HepG2 (cell line): ENCODE results near the gene CFAP61. TPM values are rescaled to one million over a fixed set of nuclear protein-coding genes. Genes with fewer than 3 reads are reported as not detected.

ENCODE experiments used
- ATAC-seq: fragments of 200-7000 bp; cut with Tn5 transposase; 3 replicates; pipeline ENCODE4 v1.9.1; 2020; ENCODE audit warnings: mild to moderate bottlenecking, moderate library complexity
- BruUV-seq: library from RNA; stranded (reverse); fragments of 400-500 nt; replicated peaks from 2 replicates; lab custom pipeline; 2021; lab: Mats Ljungman, UMichigan
- CTCF ChIA-PET: fragments of 300-600 bp; formaldehyde crosslinking; extraction: SDS; loops from one replicate; lab custom pipeline; 2021; ENCODE audit warnings: low total read pairs, inconsistent platforms, low intra/inter-chr PET ratio; lab: Yijun Ruan, JAX
- POLR2A ChIA-PET: fragments of 350-600 bp; sonication (Branson Sonifier 250); formaldehyde crosslinking; loops from one replicate; lab custom pipeline; 2020; ENCODE audit warnings: antibody characterized with exemption, inconsistent platforms; lab: Yijun Ruan, JAX
- DNase-seq: peaks from one replicate; pipeline ENCODE4 v3.0.0-alpha.2; 2015; ENCODE audit warnings: low spot score
- FAIRE-seq: peaks from 3 replicates; lab custom pipeline; 2011; peaks lifted over from hg19 to GRCh38; lab: Jason Lieb, UNC
- H2AFZ ChIP-seq: one replicate; pipeline ENCODE4 v1.6.1; 2011; ENCODE audit warnings: low read length, inconsistent platforms
- H3K27ac ChIP-seq: fragments of 300-600 bp; 3 replicates; pipeline ENCODE4 v1.8.0; 2011; ENCODE audit warnings: mixed run types, mild to moderate bottlenecking, mixed read lengths, low read length, inconsistent platforms; ENCODE audit not compliant: insufficient read depth; ENCODE audit errors: extremely low read length
- H3K27me3 ChIP-seq, 2 experiments: fragments of 200-600 bp in 1 of 2; 2 replicates in 1 of 2; 3 replicates in 1 of 2; pipeline versions ENCODE4 v1.6.0 to v1.8.0; 2011; ENCODE audit warnings: low read length in 2 of 2, mild to moderate bottlenecking in 2 of 2, moderate library complexity in 2 of 2, inconsistent platforms in 1 of 2; ENCODE audit not compliant: insufficient read depth in 2 of 2, control insufficient read depth in 1 of 2
- H3K36me3 ChIP-seq, 2 experiments: fragments of 200-600 bp in 1 of 2; replicated peaks in 1 of 2; 2 replicates in 1 of 2; 3 replicates in 1 of 2; pipeline versions ENCODE4 v1.5.1 to v1.8.0; 2011; ENCODE audit warnings: low read length in 2 of 2, inconsistent platforms in 1 of 2; ENCODE audit not compliant: insufficient read depth in 2 of 2, control insufficient read depth in 1 of 2
- H3K4me1 ChIP-seq: 2 replicates; pipeline ENCODE4 v1.5.1; 2012; ENCODE audit warnings: low read length, inconsistent platforms; ENCODE audit not compliant: insufficient read depth
- H3K4me2 ChIP-seq: 2 replicates; pipeline ENCODE4 v1.6.0; 2011; ENCODE audit warnings: low read depth, low read length, inconsistent platforms
- H3K4me3 ChIP-seq, 3 experiments: fragments of 200-600 bp in 1 of 3; sonication (generic), shearing (Covaris generic) in 1 of 3; replicated peaks in 1 of 3; 2 replicates each; pipeline ENCODE4 v1.5.1; 2011 to 2016; ENCODE audit warnings: low read length in 3 of 3, inconsistent platforms in 2 of 3, low read depth in 2 of 3, mild to moderate bottlenecking in 2 of 3, control low read depth in 1 of 3, mixed read lengths in 1 of 3; ENCODE audit not compliant: insufficient read depth in 1 of 3
- H3K79me2 ChIP-seq: one replicate; pipeline ENCODE4 v1.6.1; 2011; ENCODE audit warnings: low read length, inconsistent platforms; ENCODE audit not compliant: insufficient read depth
- H3K9ac ChIP-seq: 2 replicates; pipeline ENCODE4 v1.6.0; 2011; ENCODE audit warnings: mild to moderate bottlenecking, low read depth, low read length, inconsistent platforms; ENCODE audit not compliant: insufficient read depth
- H3K9me3 ChIP-seq: 2 replicates; pipeline ENCODE4 v1.5.1; 2012; ENCODE audit warnings: mild to moderate bottlenecking, low read length
- H4K20me1 ChIP-seq: 2 replicates; pipeline ENCODE4 v1.6.0; 2011; ENCODE audit warnings: inconsistent platforms, mild to moderate bottlenecking, low read length, moderate library complexity; ENCODE audit not compliant: insufficient read depth
- ATM ChIP-seq: fragments of 450-650 bp; IDR thresholded peaks from 2 replicates; pipeline ENCODE4 v1.7.1; 2017; ENCODE audit warnings: mild to moderate bottlenecking, borderline replicate concordance
- ATRX ChIP-seq: sonication (generic); formaldehyde crosslinking; IDR thresholded peaks from 2 replicates; pipeline ENCODE4 v1.4.0; 2020; ENCODE audit warnings: missing genetic modification reagents, borderline replicate concordance
- CREM ChIP-seq, 2 experiments: sonication (generic) in 1 of 2; formaldehyde crosslinking in 1 of 2; IDR thresholded peaks; 2 replicates each; pipeline versions ENCODE4 v1.4.0 to v1.6.1; 2016 to 2020; ENCODE audit warnings: antibody characterized with exemption in 1 of 2, mild to moderate bottlenecking in 1 of 2, missing genetic modification reagents in 1 of 2
- HDAC1 ChIP-seq: sonication (generic); formaldehyde crosslinking; IDR thresholded peaks from 2 replicates; pipeline ENCODE4 v1.5.1; 2020; ENCODE audit warnings: mild to moderate bottlenecking, missing genetic modification reagents
- HIVEP1 ChIP-seq: sonication (generic); formaldehyde crosslinking; IDR thresholded peaks from 2 replicates; pipeline ENCODE4 v1.4.0; 2020; ENCODE audit warnings: mild to moderate bottlenecking, missing genetic modification reagents
- NCOA1 ChIP-seq: sonication (generic); formaldehyde crosslinking; IDR thresholded peaks from 2 replicates; pipeline ENCODE4 v1.9.0; 2021; ENCODE audit warnings: missing genetic modification reagents
- TOPORS ChIP-seq: sonication (generic); formaldehyde crosslinking; IDR thresholded peaks from 2 replicates; pipeline ENCODE4 v1.8.0; 2023; ENCODE audit warnings: mild to moderate bottlenecking, missing genetic modification reagents
- ZBTB21 ChIP-seq: sonication (generic); formaldehyde crosslinking; IDR thresholded peaks from 2 replicates; pipeline ENCODE4 v1.4.0; 2020; ENCODE audit warnings: missing genetic modification reagents
- ZKSCAN1 ChIP-seq: fragments of 150-350 bp; IDR thresholded peaks from 2 replicates; pipeline ENCODE4 v1.6.1; 2014; ENCODE audit warnings: low read length
- ZNF34 ChIP-seq: sonication (generic); formaldehyde crosslinking; IDR thresholded peaks from 2 replicates; pipeline ENCODE4 v1.4.0; 2020; ENCODE audit warnings: mild to moderate bottlenecking, missing genetic modification reagents, borderline replicate concordance
- ZNF614 ChIP-seq: IDR thresholded peaks from 2 replicates; pipeline ENCODE4 v1.6.1; 2018; ENCODE audit warnings: missing biosample characterization, missing genetic modification reagents, inconsistent platforms, borderline replicate concordance
- WGBS: methylation state at CpG from one replicate; pipeline ENCODE4 v1.1.6; 2017; ENCODE audit warnings: low lambda C conversion rate; 5-methylcytosine and 5-hydroxymethylcytosine counted together
- in situ Hi-C: cut with HindIII; loops from 2 replicates; pipeline ENCODE4 v1.10.0; 2017; ENCODE audit warnings: low pct_unique_long_range_greater_than_20kb; ENCODE audit not compliant: extremely low pct_ligation_motif_present
- intact Hi-C: fragments of 100-400 bp; cut with micrococcal nuclease; formaldehyde crosslinking; loops from one replicate; pipeline ENCODE4 v1.10.0; 2022; ENCODE audit not compliant: unreplicated experiment
- polyA plus RNA-seq, 8 experiments: library from polyadenylated mRNA; depleted of rRNA in 3 of 8; stranded (reverse) in 7 of 8; unstranded in 1 of 8; fragments of >200 nt; fragmentation: Illumina TruSeq in 4 of 8; extraction: Trizol in 4 of 8; gene quantifications; 2 replicates each; pipeline versions ENCODE4 v1.2.1 to v1.2.3, GENCODE V29; 2011 to 2016; ENCODE audit warnings: low read depth in 4 of 8, missing spikeins in 1 of 8, mixed read lengths in 1 of 8; ENCODE audit not compliant: insufficient read depth in 1 of 8
- total RNA-seq, 5 experiments: library from RNA; depleted of rRNA; stranded (reverse); fragments of >200 nt; fragmentation: Illumina TruSeq; extraction: Trizol; gene quantifications; 2 replicates each; pipeline ENCODE4 v1.2.3, GENCODE V29; 2016; ENCODE audit warnings: low read depth in 1 of 5
- TF ChIP-seq, protein P1 (sequence below): sonication (generic); formaldehyde crosslinking; IDR thresholded peaks from 2 replicates; pipeline ENCODE4 v1.5.0; 2020; ENCODE audit warnings: missing genetic modification reagents

Gene CFAP61
- total and polyA plus RNA-seq, 2 of the 13 experiments (the other 11 are each of a cell fraction or from before 2014, with no cell fraction given) = 0.27 TPM; not detected in 1

DNA sequence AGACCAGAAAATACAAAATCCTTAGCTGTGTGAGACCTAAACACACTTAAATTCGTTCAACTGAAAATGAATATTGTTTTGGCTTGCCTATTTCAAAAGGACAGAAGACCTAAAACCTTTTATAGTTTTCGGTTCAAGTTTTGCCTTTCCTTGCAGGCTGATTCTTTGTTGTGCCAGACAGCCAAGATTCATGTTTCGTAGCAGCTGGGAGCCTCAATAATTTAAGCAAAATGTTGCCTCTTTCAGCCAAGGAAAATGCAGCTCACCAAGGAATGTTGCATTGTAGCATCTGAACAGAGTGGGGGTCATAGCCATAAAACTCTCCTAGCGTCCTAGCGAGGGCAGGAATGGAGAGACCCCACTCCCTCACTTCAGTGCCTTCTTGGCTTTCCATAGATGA, 223.3 kb downstream of the CFAP61 start:
- DNase-seq (no peak), FAIRE-seq (no peak), ATAC-seq (no peak)
- no peak for TF ChIP-seq ZKSCAN1
- TF ChIP-seq ZNF614 (CRISPR knock-in tag) = no peak
- TF ChIP-seq NCOA1 (CRISPR knock-in tag) = no peak
- no peak for TF ChIP-seq HIVEP1 (CRISPR knock-in tag)
- no peak for TF ChIP-seq ZNF34 (CRISPR knock-in tag)
- no peak for TF ChIP-seq ATRX (CRISPR knock-in tag)
- no peak for TF ChIP-seq HDAC1 (CRISPR knock-in tag)
- TF ChIP-seq CREM (IDR thresholded peaks at IDR 0.05) = no peak
- no peak for TF ChIP-seq CREM (CRISPR knock-in tag; IDR thresholded peaks at IDR 0.05)
- H3K27ac ChIP-seq = no peak overlapping the region
- no peak overlapping the region for H3K9ac ChIP-seq
- no peaks in the 10 kb centered on the region for H3K4me1 ChIP-seq
- no peaks in the 10 kb centered on the region; a peak in 1 of 5 replicates for H3K27me3 ChIP-seq
- in situ Hi-C loops (no loop called here), intact Hi-C loops (no loop called here)
- H3K9me3 ChIP-seq = no peaks in the 10 kb centered on the region
- no peak overlapping the region for H3K4me3 ChIP-seq
- H4K20me1 ChIP-seq = no peaks in the 10 kb centered on the region
- no peaks in the 10 kb centered on the region for H3K36me3 ChIP-seq
- 4% methylated on average over 5 of the region's 5 CpGs for WGBS
- CTCF ChIA-PET = no interaction called here
- POLR2A ChIA-PET = no interaction called here
- BruUV-seq = no TSS peak
- no peak overlapping the region for H3K4me2 ChIP-seq
- no peaks in the 10 kb centered on the region for H3K79me2 ChIP-seq
- H2AFZ ChIP-seq = no peak overlapping the region

DNA sequence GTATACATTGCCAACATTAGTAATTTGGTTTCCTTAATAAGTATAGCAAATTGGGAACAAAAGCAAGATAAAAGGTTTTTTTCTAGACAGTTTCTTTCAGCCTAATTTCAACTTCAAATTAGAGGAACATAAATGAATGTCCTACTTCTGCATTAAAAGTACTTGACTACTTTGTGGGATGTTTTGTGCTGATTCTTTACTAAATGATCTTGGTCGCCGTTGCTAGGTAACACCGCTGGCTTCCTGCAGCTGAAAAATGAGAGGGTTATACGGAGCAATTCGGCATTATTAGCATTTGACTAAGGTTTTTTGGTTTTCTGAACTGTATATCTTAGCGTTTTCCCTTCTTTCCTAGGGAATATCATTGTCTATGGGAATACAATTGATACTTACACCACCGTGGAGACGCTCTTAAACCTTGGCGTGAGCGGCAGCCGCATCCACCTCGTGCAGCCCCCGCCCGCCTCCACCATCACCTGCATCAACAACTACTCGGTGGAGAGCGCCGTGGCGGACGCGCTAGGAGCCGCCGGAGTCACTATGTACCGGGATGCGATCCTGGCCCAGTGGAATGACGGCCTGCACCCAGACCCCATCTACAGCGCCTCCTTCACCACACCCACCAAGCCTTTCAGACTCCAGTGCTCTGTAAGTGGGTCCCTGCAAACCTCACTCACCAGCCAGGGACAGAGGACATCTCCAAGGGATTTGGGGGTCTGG, 224.6 kb downstream of the CFAP61 start:
- H3K27ac ChIP-seq = no peak overlapping the region
- CTCF ChIA-PET = no interaction called here
- no peak for TF ChIP-seq ZBTB21
- TF ChIP-seq TOPORS (CRISPR knock-in tag) = no peak
- TF ChIP-seq ATM = no peak
- TF ChIP-seq, protein P1, sequence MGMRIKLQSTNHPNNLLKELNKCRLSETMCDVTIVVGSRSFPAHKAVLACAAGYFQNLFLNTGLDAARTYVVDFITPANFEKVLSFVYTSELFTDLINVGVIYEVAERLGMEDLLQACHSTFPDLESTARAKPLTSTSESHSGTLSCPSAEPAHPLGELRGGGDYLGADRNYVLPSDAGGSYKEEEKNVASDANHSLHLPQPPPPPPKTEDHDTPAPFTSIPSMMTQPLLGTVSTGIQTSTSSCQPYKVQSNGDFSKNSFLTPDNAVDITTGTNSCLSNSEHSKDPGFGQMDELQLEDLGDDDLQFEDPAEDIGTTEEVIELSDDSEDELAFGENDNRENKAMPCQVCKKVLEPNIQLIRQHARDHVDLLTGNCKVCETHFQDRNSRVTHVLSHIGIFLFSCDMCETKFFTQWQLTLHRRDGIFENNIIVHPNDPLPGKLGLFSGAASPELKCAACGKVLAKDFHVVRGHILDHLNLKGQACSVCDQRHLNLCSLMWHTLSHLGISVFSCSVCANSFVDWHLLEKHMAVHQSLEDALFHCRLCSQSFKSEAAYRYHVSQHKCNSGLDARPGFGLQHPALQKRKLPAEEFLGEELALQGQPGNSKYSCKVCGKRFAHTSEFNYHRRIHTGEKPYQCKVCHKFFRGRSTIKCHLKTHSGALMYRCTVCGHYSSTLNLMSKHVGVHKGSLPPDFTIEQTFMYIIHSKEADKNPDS (CRISPR knock-in tag) = no peak
- H3K36me3 ChIP-seq = no peaks in the 10 kb centered on the region
- no TSS peak for BruUV-seq
- H3K4me1 ChIP-seq = no peaks in the 10 kb centered on the region
- H4K20me1 ChIP-seq = no peaks in the 10 kb centered on the region
- intact Hi-C loops (no loop called here), in situ Hi-C loops (no loop called here)
- no peak overlapping the region for H2AFZ ChIP-seq
- DNase-seq (no peak), ATAC-seq (no peak), FAIRE-seq (no peak)
- no peaks in the 10 kb centered on the region for H3K27me3 ChIP-seq
- H3K4me2 ChIP-seq = no peak overlapping the region
- 79% methylated on average over 26 of the region's 26 CpGs for WGBS
- no peaks in the 10 kb centered on the region for H3K79me2 ChIP-seq
- H3K9me3 ChIP-seq = no peaks in the 10 kb centered on the region
- no peak overlapping the region for H3K9ac ChIP-seq
- POLR2A ChIA-PET = no interaction called here
- no peak overlapping the region for H3K4me3 ChIP-seq
